AG20443 (cell line): ENCODE data around the gene INF2.

Experiments used
- DNase-seq: peaks from one replicate; pipeline ENCODE4 v3.0.0; 2012; ENCODE audit warnings: low spot score, mixed read lengths

The INF2 gene

DNA sequence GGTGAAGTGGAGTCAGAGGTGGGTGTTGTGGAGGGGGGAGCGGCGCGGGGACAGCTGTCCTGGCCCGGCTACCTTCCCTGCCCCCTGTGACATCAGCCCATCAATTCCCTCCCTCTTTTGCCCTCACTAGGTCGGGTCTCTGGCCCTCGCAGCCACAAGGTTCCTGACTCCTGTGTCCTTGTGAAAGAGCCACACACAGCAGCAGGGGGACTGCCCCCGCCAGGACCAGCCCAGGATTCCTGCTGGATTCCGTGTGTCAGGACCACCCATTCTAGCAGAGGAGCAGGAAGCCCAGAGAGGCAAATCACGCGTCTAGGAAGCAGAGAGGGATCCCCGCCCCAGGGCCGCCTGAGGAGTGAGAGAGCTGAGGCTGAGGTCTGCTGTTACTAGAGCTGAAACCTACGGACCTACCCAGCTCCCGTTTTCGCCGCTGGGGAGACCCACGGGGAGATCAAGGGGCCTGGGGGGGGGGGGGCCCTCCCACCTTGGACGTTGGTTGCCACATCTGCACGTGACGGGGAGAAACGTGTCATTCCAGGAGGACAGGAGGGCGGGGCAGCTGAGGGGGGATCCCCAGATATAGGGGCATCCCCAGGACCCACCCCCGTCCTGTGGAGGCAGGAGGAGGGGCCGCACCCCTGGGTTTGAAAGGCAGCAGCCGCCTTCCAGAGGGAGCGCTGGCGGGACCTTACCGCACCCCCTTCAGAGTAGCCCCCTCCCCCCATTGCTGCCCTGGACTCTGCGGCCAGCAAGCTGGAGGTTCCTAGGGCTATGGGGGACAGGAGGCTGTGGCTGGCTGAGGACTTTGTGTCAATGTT is 12.5 kb upstream of the INF2 start:
- no peak for DNase-seq

DNA sequence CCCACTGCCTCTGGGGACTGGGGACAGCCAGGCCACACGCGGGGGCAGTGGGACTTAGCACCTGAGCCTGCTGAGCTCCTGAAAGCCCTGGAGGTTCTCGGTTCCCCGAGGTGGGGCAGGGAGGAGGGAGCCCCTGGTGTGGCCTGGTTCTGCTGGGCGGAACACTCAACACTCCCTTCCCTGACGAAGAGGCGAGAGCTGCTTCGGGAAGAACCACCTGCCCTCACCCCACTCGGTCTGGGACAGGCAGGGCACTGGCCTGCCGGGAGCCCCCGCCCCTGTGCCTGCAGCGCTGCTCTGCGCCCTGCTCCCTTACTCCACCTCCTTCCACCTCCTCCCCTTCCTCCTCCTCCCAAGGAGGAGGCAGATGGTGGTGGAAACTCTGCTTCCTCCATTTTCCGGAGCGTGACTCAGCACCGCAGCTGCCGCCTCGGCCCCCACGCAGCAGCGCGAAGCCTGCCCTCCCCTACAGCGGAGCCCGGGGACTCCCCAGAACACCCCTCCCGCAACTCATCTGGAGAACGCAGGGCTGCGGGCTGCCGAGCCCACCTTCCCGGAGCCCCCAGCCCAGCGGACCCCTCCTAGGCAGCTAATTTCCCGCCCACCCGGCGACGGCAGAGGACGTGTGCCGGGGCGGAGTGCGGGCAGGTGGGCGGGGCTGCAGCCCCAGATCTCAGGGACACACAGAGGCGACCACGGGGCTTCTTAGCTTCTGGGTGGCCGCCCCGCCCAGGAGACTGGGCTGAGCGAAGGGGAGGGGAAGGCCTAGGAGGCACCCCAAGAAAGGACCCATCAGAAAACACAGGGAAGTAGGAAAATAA is 11.7 kb upstream of the INF2 start:
- DNase-seq, result peak; percentile 85

DNA sequence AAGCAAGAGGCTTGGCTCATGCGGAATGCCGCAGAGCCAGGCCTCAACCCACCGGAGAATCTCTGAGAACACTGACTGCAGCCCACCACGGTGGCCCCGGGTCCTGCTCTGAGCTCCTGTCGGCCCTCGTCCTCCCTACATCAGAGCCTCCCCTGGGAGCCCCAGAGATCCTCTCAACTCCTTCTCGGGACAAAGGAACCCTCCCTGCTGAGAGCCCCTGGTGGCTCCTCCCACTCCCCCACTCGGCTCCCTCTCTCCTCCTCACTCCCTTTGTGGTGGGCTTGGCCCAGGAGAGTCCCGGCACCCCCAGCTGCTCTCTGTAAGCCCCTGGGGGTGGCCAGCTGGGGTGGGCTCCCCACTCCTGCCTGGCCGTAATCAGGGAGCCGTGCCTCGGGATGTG is 11.1 kb upstream of the INF2 start:
- peak; percentile 45 for DNase-seq

DNA sequence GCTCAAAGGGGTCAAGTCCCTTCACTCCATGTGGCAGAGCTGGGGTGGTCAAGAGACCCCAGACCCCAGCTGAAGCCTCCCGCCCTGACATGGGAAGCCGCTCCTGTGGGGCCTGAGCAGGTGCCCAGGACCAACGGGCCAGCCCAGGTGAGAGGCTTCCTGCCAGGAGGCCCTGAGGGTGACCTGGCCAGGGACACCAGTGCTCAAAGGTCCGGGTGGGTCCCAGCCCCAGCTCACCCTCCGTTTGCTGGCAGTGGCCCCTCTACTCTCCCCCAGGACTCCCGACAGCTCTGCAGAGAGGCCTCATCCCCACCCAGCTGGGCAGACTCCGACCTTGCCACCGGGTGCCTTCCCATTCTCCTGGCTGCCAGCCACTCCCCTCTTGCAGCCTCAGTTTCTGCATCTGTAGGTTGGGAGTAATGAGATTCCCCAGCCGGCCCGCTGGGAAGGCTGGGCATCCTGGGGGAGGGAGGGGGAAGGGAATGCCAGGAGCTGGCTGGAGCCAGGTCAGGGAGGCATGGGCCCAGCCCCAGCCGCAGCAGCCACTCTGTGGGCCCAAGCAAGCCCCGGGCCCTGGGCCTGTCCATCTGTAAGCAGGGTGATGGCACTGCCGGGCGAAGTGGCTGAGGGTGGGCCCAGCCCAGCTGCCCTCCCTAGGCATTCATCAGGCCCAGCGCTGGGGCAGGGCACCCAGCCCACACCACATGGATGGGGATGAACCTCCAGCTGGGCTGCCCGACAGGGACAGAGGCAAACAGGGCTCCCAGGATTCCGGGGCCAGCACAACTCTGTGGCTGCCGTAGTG is 10.3 kb upstream of the INF2 start:
- no peak for DNase-seq

DNA sequence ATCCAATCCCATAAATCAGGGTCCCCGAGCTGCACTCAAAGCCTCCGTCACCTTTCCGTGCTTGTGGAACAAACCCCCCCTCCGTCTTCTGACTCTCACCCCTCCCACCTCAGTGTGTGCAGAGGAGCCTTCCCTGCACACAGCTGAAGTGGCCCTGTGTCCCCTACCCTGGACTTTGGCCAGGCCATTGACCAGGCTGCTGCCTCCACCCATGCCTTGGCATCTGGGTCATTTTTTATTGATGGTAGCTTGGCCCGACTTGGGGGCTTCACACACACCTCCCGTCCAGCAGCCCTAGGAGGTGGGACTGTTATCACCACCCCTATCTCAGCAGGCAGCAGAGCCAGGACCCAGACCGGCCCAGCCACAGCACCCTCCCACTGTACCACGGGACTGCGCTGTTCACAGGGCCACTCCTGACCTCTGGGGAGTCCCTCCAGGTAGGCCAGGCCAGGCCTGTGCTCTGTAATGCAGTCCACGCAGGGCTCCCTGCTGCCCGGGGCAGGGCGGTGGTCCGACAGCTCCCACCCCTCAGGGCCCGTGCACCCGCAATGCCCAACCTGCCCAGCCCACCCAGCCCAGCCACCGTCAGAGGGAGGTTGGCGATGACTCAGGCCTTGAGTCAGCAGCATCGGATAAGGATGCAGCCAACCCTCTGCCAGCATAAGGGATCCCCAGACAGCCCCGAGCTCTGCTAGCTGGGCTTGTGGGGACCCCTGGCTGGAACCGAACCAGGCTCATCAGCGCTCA is 9.2 kb upstream of the INF2 start:
- DNase-seq, result peak; percentile 89

DNA sequence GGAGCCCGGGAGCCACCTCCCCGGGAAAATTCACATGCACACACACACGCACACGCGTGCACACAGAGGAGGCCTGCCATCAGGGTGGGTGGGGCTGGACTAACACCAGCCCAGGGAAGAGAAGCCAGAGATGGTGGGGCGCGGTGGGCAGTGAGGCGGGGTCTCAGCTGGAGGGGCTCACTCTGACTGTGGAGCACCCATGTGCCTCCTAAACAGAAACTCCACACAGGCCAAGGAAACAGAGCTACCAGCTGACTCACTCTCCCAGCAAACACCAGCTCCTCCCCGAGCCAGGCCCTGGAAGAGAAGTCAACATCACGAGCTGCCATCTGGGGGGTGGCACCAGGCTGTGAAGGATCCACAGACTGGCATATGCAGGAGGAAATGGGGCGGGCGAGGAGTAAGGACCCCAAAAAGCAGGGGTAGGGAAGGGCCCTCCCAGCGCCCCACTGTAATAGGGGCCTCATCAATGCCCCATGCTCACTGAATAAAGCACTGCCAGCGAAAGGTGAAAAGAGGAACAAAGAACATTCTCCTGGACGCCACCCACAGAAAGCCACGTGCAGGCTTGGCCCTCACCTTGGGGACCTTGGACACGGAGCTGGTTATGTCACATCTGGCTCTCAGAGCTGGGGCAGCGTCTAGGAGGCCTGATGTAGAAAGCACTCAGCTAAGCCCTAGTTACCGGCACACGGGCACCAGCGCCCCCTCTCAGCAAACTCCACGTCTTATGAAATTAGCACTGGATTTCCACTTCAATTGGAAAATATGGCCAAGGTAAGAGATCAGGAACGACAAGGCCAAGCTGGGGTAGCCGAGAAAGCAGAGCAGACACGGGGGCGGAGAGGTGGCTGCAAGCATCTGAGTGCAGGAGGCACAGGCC is 8.4 kb upstream of the INF2 start:
- peak; percentile 84 for DNase-seq

DNA sequence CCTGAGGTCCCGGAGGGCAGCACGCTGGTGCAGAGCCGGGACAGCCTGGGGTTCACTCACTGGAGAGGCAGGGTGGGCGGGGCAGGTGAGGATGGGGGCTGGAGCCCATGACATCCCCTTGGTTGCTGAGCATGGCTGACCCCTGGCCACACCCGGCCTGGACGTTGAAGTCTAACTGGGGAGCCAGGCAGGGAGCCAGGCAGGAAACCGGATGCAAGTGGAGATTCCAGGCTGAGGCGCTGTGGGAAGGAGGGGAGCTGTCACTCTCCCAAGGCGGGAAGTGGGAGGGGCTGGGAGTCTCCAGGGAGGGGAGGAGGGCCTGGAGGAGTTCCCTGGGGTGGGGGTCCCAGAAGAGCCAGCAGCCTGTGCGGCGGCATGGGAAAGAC is 7.7 kb upstream of the INF2 start:
- peak; percentile 87 for DNase-seq

DNA sequence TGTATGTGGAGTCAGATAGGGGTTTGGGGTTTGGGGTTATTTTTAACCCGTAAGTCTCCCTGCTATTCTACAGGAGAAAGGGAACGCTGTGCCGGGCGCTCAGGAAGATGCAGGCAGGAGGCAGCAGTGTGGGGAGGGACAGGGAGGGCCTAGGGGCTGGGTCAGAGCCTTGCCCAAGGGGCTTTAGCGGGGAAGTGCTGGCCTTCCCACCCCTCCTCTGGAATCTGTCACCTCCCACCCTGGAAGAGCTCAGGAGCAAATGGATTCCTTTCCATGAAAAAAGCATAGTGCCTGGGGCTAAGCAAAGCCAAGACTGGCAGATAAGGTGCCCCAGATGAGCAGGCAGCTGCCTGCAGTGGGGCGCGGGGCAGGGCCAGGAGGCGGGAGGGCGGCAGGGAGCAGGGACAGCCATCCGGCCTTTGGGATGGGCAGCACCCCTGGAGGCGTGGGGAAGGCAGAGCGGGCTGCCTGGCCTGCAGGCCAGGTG is 7.3 kb upstream of the INF2 start:
- DNase-seq, result no peak

DNA sequence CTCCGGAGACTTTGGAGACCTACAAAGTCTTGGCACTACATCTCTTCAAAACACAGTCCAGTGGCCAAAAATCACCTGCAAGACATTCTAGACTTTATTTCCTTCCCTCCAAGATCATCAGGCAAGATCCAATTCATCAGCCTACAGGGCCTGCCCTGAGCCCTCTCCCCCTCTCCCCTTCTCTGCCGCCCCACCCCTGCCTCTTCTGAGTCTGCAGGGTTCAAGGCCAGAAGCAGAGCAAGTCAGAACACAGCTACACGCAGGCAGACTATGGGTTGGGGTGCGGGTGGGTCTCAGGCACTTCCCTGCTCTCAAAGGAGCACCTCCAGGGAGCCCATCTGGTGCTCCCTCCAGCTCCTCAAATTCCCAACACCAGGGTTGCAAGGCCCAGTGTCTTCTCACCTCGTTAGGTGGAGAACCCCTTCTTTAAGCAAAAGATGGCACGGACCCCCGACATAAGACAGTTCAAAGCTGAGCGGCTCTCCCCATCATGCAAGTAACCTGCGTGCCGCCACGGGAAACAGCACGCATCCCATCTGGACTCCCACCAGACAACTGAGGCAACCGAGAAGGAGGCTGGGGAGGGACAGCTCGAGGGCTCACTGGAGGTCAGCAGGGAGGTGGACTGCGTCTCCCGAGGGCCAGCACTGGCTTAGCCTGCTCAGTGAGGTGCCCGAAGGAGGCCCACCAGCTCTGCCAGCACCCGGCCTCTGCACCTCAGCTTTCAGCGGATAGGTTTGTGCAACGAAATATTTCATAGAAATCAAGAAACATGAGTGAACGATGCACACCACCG is 5.6 kb upstream of the INF2 start:
- no peak for DNase-seq

DNA sequence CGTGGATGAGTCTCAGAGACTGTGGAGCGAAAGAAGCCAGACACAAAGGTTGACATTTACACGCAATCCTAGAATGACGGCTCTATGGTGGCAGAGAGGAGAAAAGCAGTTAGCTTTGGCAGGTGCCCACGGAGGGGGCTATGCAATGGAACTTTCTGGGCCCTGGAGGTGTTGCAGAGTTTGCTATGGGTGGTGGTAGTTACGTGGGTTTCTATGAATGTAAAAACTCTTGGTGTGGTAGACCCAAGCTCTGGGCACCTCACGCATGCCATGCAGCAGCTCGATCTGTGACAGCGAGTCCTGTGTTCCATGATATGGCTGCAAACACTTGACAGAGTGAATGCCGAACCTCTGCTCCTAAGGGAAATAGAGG is 5.0 kb upstream of the INF2 start:
- DNase-seq, result no peak

DNA sequence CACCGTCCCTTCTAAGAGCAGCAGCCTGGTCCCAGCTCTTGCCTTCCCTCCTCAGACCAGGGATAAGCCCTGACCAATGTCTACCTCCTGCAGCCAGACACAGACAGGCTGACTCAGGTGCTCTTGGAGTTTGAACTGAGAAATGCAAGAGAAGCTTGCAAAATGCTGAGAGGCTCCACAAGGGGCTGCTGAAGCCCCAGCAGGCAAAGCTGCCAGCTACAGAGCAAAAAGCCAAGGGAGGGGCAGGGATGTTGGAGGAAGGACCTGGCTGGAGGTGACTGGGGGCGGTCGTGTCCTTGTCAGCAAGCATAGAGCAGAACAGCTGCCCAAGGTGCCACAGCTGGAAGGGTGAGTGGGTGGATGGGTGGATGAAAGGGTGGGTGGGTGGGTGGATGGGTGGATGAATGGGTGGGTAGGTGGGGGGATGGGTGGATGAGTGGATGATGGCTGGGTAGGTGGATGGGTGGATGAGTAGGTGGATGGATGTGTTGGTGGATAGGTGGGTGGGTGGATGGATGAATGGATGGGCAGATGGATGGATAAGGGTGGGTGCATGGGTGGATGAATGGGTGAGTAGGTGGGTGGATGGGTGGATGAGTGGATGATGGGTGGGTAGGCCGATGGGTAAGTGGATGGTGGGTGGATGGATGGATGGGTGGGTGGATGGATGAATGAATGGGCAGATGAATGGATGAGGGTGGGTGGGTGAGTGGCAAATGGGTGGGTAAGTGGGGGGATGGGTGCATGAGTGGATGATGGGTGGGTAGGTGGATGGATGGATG is 4.0 kb upstream of the INF2 start:
- DNase-seq, result no peak

DNA sequence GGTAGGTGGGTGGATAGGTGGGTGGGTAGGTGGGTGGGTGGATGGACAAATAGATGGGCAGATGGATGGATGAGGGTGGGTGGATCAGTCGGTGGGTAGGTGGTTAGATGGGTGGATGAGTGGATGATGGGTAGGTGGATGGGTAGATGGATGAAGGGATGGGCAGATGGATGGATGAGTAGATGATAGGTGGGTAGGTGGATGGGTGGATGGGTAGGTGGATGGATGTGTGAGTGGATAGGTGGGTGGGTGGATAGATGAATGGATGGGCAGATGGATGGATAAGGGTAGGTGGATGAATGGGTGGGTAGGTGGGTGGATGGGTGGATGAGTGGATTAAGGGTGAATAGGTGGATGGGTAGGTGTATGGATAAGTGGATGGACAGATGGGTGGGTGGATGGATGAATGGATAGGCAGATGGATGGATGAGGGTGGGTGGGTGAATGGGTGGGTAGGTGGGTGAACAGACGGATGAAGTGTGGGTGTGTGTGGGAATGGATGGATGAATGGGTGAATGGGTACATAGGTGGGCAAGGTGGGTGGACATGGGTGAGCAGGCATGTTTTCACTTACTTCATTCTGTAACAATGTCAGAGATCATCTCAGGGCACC is 3.3 kb upstream of the INF2 start:
- no peak for DNase-seq

DNA sequence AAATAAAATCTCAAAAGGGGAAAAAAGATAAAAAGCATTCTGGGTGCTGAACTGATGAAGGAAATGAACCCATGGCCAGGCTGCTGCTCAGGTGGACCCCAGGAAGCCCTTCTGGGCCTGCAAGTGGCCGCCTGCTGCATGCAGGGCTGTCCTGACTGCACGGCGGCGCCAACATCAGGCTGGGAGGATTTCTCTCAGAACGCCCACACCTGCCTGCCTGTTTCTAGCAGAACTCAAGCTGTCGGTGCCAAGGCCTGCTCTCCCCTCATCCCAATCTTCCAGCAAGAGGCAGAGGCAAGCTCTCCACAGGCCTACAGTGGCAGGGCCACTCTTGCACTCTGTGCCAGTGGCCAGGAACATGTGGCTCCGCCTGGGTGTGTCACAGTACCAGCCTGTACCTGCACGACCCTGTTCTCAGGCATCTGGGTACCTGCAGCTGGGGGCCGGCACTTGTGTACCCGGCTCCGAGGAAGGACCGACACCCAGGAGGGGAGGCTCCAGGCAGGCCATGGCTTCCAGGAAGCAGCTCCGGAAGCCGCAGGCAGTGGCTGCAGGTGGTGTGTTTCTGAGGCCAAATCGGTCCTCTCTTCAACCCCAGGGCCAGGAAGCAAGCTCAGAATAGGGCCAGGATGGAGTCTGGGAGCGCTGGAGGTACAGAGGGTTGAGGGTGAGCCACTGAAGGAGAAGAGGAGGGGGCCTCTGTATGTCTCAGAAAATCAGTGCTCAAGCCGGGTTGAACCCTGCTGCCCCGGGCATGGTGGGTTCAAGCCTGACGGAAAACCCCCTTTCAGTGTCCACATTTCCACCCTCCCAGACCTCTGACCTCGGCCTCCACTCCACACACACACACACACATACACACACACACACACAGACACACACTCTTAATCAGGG is 2.5 kb upstream of the INF2 start:
- DNase-seq, result no peak

DNA sequence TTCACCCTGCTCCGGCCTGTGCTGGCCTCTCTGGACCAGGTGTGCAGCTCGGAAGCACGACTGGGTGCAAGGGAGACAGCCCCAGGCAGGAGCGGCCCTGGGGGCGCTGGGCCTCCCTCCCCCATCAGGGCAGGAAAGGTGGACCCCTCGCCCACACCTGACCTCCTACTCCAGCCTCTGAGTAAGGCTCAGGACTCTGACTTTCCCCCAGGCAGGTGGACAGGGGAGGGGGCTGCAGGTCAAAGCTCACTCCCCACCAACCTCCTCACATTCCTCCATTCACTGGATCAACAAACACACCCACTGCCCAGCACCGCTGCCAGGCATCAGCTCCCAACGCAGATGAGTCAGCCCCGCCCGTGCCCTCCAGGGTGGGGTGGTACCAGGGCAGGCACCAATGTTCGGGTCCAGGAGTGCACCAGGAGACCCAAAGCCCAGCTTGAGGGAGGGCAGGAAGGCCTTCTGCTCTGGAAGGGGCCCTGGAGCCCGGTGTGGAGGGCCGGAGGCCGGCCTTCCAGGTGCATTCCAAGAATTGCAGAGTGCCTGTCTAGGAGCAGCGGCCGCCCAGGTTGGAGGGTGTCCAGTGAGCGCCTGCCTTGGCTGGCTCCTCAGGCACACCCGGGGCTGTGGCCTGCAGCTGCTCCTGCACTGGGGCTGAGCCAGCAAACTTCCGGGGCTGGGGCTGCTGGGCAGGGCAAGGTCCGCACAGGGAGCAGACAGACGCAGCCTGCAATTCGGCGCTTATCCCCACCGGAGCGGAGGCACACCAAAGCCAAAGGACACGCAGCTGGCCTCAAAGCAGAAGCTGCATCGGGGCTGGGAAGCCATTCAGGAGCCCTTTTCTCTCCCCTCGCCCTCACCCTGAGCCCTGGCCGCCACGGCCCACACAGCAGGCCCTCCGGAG is 1.6 kb upstream of the INF2 start:
- peak; percentile 62 for DNase-seq

DNA sequence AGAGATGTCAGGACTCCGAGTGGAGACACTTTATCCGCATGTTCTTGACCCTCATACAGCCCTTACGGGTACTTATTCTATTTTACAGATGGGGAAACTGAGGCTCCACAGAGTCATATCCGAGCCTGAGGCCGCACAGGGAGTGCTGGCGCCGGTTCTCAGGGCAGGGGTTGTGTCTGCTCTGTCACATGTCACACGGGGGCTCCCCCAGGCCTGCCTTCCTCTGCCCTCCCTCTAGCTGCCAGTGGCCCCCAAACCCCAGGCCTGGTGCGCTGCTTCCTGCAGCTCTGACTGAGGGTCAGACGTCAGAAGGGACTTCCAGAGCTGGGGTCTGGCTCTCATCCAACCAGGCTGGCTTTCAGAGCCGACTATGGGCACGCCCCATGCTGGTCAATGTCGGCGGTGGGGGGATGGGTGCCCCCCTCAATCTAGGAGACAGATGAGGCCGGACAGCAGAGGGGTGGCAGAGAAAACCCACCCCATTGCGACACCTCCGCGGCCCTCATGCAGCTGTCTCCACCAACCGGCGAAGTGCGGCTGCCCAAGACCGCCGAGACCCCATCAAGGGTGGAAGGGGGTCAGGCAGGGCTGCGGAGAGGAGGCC is 811 bp upstream of the INF2 start:
- no peak for DNase-seq
